D721Med (cell line): ENCODE data around the gene HSPA2.

Experiments used
- DNase-seq: peaks from one replicate; pipeline ENCODE4 v3.0.0; 2011; ENCODE audit warnings: low spot score; ENCODE audit not compliant: insufficient read length
- FAIRE-seq: peaks from 2 replicates; lab custom pipeline; 2011; peaks lifted over from hg19 to GRCh38; lab: Jason Lieb, UNC
- CTCF ChIP-seq: IDR thresholded peaks from 2 replicates; pipeline ENCODE4 v1.5.1; 2012; ENCODE audit warnings: mild to moderate bottlenecking, control low read depth; ENCODE audit not compliant: insufficient read depth; ENCODE audit errors: missing control alignments

The HSPA2 gene

GRCh38 chr14:64577211-64577610, 36.7 kb downstream of the HSPA2 start:
- TF ChIP-seq CTCF, result no peak
- DNase-seq (no peak), FAIRE-seq (no peak)

GRCh38 chr14:64580467-64580866, 39.9 kb downstream of the HSPA2 start:
- DNase-seq (no peak), FAIRE-seq (no peak)
- TF ChIP-seq CTCF, result no peak

DNA sequence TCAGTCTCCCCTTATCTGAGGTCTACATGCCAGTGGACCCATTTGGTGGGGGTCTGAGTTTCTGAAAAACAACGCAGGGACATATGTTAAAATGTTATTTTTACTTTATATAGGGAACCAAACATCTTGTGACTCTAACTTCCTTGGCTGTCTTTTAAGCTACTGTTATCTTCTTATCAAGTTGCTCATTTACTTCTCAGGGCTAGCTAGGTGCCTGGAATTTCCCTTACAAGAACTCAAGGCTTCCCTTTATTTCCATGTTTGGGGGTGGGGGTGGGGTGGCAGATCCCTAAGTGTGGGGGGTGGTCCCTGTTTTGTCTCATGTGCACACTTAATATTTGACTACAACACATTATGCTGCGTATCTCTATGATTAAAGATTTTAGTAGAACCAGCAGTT, 40.8 kb downstream of the HSPA2 start:
- TF ChIP-seq CTCF, result no peak
- no peak for FAIRE-seq
- DNase-seq, result no peak

DNA sequence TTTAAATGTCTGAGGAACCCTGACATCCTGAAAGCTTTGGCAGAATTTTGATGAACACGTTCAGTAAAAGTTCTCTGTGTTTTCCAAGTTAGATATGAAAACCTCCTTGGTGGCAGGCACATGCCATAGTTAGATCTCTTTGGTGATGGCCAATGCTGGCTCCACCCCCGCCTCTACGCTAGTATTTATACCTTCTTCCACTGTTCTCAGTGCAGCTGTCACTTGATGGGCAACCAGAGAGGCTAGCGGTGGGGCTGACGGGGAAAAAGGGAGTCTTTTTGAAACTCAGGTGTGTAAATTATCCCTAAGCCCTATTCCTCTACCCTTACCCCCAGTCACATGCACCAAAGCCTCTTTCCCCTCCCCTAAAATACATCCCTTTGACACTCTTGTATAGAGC, 41.3 kb downstream of the HSPA2 start:
- TF ChIP-seq CTCF, result no peak
- DNase-seq (no peak), FAIRE-seq (no peak)

GRCh38 chr14:64584190-64584589, 43.6 kb downstream of the HSPA2 start:
- DNase-seq (no peak), FAIRE-seq (no peak)
- no peak for TF ChIP-seq CTCF

DNA sequence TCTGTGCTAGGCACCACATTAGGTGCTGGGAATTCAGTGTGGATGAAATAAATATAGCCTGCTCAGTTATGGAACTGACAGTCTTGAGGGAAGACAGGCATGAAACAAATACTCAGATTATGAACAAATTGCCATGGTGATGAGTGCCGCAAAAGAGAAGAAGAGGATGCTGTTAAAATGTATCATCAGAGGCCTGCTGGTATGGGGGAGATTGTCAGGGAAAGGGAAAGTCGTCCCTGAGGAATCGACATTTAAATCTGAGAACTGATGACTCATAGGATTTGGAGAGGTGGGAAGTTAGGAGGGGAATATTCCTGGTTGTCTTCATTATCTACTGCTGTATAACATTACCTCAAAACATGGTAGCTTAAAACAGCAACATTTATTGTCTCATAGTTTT, 51.3 kb downstream of the HSPA2 start:
- no peak for FAIRE-seq
- no peak for DNase-seq
- no peak for TF ChIP-seq CTCF
